Dendritic cell treated with granulocyte-macrophage colony-stimulating factor and Interleukin-4, amounts not matched to agents 40 ng/mL and 50 ng/mL, for 4 days (primary cell): ENCODE data around the gene SLC30A2.

Experiments
- H3K27ac Mint-ChIP-seq: one replicate; pipeline ENCODE4 v1.8.0; 2022; ENCODE audit warnings: mild to moderate bottlenecking, mixed read lengths
- H3K27me3 Mint-ChIP-seq: one replicate; pipeline ENCODE4 v1.8.0; 2022; ENCODE audit warnings: mild to moderate bottlenecking, mixed read lengths
- H3K36me3 Mint-ChIP-seq: one replicate; pipeline ENCODE4 v1.8.0; 2022; ENCODE audit warnings: low read depth, mixed read lengths
- H3K4me1 Mint-ChIP-seq: one replicate; pipeline ENCODE4 v1.8.0; 2022; ENCODE audit warnings: low read depth, mixed read lengths
- H3K4me3 Mint-ChIP-seq: one replicate; pipeline ENCODE4 v1.8.0; 2022; ENCODE audit warnings: mild to moderate bottlenecking, moderate library complexity, mixed read lengths
- H3K9me3 Mint-ChIP-seq: one replicate; pipeline ENCODE4 v1.8.0; 2022; ENCODE audit warnings: mixed read lengths
- intact Hi-C: fragments of 100-400 bp; cut with micrococcal nuclease; formaldehyde crosslinking; loops from one replicate; pipeline ENCODE4 v1.15.0; 2022

Gene SLC30A2

DNA sequence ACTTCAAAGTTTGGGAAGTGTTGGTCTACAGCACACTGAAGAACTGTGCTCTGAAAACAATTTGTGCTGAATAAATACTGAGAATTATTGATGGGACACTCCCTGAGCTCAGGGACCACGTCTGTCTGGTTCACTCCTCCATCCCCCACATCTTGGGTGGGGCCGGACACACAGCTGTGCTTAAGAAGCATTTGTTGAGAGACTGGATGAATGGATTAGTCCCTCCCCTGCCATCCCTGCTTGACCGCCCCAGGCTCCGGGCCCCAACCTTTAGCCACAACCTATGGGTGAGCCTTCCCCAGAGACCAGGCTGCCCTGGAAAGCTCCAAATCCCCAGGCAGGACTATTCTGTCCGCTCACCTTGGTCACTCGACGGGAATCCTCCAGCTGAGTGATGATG is 14.0 kb upstream of the SLC30A2 start:
- no peaks in the 10 kb centered on the region for H3K36me3 Mint-ChIP-seq
- intact Hi-C loops, result no loop called here
- no peaks in the 10 kb centered on the region for H3K4me1 Mint-ChIP-seq
- peaks cover 38% of the 10 kb centered on the region for H3K27me3 Mint-ChIP-seq
- H3K9me3 Mint-ChIP-seq, result no peaks in the 10 kb centered on the region
- no peak overlapping the region for H3K27ac Mint-ChIP-seq
- no peak overlapping the region for H3K4me3 Mint-ChIP-seq

DNA sequence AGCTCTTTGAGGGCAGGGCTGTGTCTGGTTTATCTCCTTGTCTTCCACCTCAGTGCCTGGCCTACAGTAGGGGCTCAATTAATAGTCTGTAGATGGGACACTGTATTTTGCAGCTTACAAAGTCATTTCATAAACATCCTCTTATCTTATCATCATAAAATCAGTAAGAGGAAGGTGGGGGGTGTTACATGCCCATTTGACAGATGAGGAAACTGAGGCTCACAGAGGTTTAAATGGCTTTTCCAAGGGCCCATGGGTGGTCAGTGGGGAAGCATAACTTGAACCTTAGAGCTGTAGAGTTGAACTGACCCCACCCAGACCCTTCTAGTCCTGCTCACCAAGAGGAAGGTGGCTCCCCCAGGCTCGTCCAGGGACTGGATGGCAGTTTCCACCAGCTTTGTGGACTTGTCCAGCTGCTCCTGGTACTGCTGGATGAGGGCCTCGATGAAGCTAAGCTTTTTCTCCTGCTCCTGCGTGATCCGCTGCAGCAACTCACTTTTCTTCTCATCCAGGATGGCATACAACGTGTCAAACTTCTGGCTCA is 12.2 kb upstream of the SLC30A2 start:
- peaks cover 11% of the 10 kb centered on the region for H3K4me1 Mint-ChIP-seq
- peaks cover 40% of the 10 kb centered on the region for H3K27me3 Mint-ChIP-seq
- H3K9me3 Mint-ChIP-seq, result no peaks in the 10 kb centered on the region
- intact Hi-C loops, result no loop called here
- no peak overlapping the region for H3K27ac Mint-ChIP-seq
- H3K36me3 Mint-ChIP-seq, result no peaks in the 10 kb centered on the region
- H3K4me3 Mint-ChIP-seq, result no peak overlapping the region

DNA sequence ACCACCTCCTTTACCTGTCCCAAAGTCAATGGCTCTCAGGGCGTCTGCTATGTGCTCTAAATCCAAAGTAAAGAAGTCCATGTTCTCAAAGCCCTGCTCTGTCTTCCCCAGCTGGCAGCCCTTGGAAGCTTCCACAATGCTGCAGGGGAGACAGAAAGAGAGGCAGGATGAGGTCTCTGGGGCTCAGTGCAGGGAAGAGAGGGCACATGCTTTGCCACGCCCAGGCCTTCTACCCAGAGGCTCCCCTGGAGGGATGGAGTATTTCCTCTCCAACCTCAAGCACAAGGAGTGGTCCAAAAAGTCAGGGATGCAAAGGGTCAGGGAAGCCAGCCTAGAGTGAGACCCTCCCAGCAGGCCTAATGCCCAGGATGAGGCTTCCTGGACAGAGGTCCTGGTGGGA is 11.3 kb upstream of the SLC30A2 start:
- Mint-ChIP-seq H3K27me3 (peaks cover 40% of the 10 kb centered on the region), H3K4me1 (peaks cover 11% of the 10 kb centered on the region), H3K9me3 (no peaks in the 10 kb centered on the region), H3K36me3 (no peaks in the 10 kb centered on the region), H3K4me3 (no peak overlapping the region), H3K27ac (no peak overlapping the region)
- intact Hi-C loops, result no loop called here

DNA sequence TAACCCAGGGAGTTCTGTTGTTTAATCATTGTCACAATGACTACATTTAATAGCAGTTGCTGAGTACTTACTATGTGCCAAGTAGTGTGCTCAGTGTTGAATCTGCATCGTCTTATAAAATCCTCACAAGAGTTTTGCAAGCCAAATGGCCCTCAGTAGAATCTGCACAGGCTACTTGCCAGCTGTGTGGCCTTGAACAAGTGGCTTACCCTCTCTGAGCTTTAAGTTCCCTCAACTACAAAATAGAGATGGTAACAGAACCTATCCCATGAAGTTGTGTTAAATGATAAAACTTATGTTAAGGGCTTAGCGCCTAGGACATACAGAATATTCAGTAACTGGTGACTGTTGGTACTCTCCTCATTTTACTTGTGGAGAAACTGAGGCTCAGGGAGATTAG is 9.1 kb upstream of the SLC30A2 start:
- peaks cover 53% of the 10 kb centered on the region for H3K27me3 Mint-ChIP-seq
- intact Hi-C loops, result no loop called here
- H3K36me3 Mint-ChIP-seq, result no peaks in the 10 kb centered on the region
- H3K4me1 Mint-ChIP-seq, result peaks cover 14% of the 10 kb centered on the region
- no peak overlapping the region for H3K27ac Mint-ChIP-seq
- H3K4me3 Mint-ChIP-seq, result no peak overlapping the region
- no peaks in the 10 kb centered on the region for H3K9me3 Mint-ChIP-seq

DNA sequence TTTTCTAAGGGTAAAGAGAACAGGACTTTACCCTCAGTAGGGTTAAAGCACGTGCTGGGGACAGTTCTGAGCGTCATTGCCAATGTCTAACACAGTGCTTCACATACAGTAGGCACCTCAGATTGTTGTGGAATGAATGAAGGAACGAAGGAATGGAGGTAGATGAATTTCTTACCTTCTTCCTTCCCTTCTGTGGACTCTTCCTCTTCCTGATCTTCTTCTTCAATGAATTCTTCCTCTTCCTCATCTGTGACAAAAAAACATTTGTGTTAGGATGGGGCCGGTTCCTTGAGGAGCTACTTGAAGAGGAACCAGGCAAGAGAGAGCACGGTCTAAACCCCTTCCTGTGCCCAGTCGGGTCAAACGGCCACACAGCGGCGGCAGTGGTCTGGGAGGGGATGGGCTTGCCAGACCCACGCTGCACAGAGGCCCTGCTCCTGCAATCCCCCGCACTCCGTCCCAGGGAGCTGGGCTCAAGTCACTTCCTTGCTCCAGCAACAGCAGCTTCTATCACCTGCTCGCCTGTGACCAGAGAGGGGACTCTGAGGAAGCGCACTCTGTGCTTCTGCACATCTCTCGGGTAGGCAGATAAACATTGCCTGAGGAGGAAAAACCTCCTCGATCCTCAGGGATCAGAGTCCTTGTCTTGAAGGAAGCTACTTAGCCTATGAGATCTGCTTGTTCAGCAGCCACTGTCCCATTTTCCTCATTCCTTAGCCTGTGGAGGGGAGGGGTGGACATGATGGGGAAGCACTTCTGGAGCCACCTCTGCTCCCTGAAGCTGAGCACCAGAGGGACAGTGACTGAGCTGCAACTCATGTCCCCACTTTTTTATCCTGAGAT is 8.0 kb upstream of the SLC30A2 start:
- intact Hi-C loops, result no loop called here
- Mint-ChIP-seq H3K9me3 (no peaks in the 10 kb centered on the region), H3K27me3 (peaks cover 53% of the 10 kb centered on the region), H3K4me1 (peaks cover 18% of the 10 kb centered on the region), H3K36me3 (no peaks in the 10 kb centered on the region), H3K27ac (no peak overlapping the region), H3K4me3 (no peak overlapping the region)

DNA sequence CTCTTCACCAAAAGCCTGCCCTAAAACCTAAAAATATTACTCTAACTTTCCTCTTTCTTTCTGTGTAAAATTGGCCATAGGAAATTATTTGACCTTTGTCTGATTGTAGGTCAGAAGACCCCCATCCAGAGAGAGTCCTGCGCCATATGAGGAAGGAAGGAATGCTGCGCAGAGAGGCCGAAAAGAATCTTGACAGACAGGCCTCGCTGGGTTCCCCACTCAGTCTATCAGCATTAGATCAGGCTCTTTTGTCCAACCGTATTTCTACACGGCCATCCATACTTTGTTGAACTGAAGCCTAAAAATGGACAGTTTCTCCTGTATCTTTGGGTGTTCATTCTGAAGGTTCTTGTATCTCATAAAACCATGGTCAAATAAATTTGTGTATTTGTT is 4.3 kb upstream of the SLC30A2 start:
- intact Hi-C loops, result no loop called here
- Mint-ChIP-seq H3K4me3 (no peak overlapping the region), H3K4me1 (peaks cover 26% of the 10 kb centered on the region), H3K36me3 (no peaks in the 10 kb centered on the region), H3K27ac (no peak overlapping the region), H3K9me3 (no peaks in the 10 kb centered on the region), H3K27me3 (peaks cover 65% of the 10 kb centered on the region)

DNA sequence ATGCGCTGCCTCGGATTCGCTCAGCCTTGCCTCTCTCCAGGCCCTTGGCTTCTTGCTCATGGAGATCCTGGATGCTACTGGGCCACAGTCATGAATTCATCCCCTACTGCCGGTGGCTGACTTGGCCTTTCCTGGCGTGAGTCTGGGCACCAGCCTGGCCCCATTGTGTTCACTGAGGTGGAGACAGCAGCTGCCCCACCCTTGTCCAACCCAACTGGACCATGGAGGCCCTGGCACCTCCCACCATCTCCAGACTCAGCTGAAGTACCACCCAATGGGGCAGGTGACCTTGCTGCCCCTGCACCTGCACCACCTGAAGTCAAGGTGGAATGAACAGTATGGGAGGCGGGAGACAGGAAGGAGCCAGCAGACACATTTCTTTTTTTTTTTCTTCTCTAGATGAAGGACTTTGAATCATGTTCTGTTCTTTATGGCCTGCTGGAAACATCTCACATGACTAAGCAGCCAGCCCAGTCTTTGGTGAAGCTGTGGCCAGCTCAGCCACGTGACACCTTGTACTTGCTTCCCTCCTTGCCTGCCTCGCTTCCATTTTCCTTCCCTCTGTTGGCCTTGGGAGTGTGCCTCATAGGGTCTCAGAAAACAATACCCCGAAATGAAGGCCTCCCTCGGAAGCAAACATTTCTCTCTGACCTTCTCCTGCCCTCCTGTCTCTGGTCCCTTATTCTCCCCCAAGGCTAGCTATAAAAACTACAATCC is 3.8 kb upstream of the SLC30A2 start:
- intact Hi-C loops, result no loop called here
- Mint-ChIP-seq H3K9me3 (no peaks in the 10 kb centered on the region), H3K36me3 (no peaks in the 10 kb centered on the region), H3K4me3 (no peak overlapping the region), H3K4me1 (peaks cover 26% of the 10 kb centered on the region), H3K27me3 (peaks cover 70% of the 10 kb centered on the region), H3K27ac (no peak overlapping the region)

DNA sequence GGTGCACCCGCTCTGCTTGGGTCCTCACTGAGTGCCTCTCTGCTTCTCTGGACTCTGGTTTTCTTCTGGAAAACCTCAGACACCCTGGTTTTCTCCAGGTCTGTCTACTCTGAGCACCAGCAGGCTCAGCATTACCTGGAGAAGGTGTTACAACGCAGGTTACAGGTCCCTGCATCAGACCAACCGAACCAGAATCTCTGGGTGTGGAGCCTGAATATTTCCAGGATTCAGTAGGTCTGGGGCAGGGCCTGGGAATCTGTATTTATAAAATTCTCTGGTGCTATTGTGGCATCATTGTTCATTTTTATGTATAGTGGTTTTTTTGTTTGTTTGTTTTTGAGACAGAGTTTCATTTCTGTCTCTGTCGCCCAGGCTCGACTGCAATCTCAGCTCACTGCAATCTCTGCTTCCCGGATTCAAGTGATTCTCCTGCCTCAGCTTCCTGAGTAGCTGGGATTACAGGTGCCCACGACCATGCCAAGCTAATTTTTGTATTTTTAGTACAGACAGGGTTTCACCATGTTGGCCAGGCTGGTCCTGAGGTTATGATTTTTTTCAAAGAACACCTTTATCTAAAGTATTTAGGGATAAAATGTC is 1.5 kb upstream of the SLC30A2 start:
- Mint-ChIP-seq H3K36me3 (no peaks in the 10 kb centered on the region), H3K4me1 (peaks cover 14% of the 10 kb centered on the region), H3K27ac (no peak overlapping the region), H3K4me3 (no peak overlapping the region), H3K9me3 (no peaks in the 10 kb centered on the region), H3K27me3 (peaks cover 83% of the 10 kb centered on the region)
- intact Hi-C loops, result no loop called here

DNA sequence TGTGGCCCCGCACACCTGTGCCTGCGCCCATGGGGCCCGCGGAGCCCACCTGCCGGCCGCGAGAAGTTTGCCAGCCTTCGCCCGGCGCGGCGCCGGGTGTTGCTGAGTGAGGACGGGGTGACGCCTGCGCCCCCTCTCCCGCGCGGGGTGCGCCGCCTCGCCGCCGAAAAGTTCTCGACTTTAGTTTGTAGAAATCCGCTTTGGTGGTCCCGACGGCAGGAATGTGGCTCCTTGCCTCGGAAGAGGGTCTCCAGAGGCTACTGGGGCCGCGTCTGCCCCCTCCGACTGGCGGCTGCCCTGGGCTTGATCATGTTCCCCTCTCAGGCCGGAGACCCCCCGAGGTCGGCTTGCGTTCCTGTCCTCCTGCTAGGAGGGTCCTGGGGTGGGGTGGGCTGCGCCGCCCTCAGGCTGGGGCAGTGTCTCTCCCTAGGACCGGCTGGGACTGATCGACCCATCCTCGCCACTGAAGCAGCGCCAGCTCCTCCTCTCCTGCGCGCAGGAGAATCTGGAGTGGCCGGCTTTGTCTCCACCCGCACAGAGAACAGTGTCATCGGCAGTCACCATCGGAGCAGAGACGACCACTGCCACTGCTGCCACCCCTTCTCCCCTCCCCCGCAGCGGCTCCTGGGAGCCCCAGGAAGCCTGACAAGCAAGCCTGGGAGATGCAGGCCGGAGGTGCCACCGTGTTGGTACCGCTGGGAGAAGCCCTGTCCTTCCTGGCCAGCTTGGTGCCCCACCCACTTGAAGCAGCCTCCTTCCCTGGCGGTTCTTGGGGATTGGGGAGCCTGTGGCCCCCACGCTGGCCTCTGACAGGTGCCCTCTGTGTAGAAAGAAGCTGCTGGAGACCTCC is 553 bp upstream of the SLC30A2 start:
- Mint-ChIP-seq H3K4me3 (no peak overlapping the region), H3K4me1 (peaks cover 14% of the 10 kb centered on the region), H3K27me3 (peaks cover 84% of the 10 kb centered on the region), H3K9me3 (no peaks in the 10 kb centered on the region), H3K27ac (no peak overlapping the region), H3K36me3 (no peaks in the 10 kb centered on the region)
- intact Hi-C loops, result no loop called here

DNA sequence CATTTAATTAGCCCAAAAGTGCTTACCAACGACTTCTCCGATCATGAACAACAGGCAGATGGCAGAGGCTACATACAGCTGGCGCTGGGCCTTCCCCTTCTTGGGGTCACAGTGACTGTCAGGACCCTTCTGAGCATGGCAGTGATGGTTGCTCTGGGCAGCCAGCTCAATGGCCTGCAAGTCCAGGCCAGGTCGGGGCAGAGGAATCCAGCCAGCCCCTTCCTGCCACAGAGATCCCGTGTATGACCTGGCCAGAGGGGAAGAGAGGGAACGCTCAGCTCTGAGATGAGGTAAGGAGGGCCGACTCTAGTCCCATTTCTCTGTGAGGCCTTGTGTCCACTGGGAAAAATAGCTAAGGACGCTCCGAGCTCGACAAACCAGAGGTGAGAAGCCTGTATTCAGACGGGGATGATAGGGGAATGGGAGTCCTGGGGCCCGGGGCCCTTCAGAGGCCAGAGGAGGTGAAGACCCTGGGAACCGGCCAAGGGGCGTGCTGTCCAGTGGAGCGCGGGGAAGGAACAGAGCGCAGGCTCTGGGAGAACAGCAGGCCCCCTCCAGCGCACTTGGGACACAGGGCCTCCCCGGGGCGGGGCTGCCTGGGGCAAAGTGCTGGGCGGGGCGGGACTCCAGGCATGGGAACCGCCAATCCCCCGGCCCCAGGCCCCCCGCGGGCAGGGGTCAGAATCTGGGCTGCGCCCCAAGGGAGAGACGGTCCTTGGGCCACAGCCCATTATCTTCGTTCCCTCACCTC is 772 bp downstream of the SLC30A2 start:
- Mint-ChIP-seq H3K4me3 (no peak overlapping the region), H3K9me3 (no peaks in the 10 kb centered on the region), H3K27me3 (peaks cover 78% of the 10 kb centered on the region), H3K36me3 (no peaks in the 10 kb centered on the region), H3K27ac (no peak overlapping the region), H3K4me1 (peaks cover 13% of the 10 kb centered on the region)
- intact Hi-C loops, result no loop called here

DNA sequence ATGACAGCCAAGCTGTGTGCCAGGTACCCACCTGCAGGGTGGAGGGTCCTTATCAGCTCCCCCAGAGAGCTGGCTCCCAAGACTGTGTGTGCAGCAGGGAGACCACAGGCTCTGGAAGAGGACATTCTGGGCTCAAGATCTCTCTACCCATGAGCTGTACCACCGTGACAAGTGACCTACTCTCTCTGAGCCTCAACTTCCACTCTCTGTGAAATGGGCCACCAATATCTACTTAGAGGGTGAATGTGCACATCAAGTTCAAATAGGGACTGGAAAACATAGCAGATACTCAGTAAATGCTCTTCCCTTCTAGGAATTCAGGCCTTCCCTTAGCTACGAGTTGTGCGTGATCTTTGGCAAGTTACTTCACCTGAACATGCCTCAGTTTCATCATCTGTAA is 1.5 kb downstream of the SLC30A2 start:
- intact Hi-C loops, result no loop called here
- H3K36me3 Mint-ChIP-seq, result no peaks in the 10 kb centered on the region
- no peak overlapping the region for H3K27ac Mint-ChIP-seq
- peaks cover 8% of the 10 kb centered on the region for H3K4me1 Mint-ChIP-seq
- H3K4me3 Mint-ChIP-seq, result no peak overlapping the region
- H3K9me3 Mint-ChIP-seq, result no peaks in the 10 kb centered on the region
- peaks cover 79% of the 10 kb centered on the region for H3K27me3 Mint-ChIP-seq

DNA sequence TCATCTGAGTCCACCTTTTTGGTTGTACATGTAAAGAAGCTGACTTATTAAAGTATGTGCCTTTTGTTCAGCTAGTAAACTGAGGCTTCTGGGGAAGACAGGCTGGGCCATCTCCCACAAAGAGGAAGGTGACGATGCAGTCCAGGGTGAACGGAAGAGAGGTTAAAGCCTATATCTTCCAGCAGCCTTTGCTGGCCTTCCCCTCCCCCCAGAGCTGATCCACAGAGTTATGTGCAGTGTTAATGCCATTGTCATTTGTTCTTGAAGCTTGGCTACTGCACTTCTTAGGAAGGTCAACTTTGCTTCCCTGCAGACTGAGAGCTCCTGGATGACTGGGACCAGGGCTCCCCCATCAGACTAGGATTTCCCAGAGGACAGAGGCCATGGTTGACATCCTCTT is 2.2 kb downstream of the SLC30A2 start:
- Mint-ChIP-seq H3K4me3 (no peak overlapping the region), H3K4me1 (peaks cover 8% of the 10 kb centered on the region), H3K9me3 (no peaks in the 10 kb centered on the region), H3K36me3 (no peaks in the 10 kb centered on the region), H3K27ac (no peak overlapping the region), H3K27me3 (peaks cover 77% of the 10 kb centered on the region)
- intact Hi-C loops, result no loop called here

DNA sequence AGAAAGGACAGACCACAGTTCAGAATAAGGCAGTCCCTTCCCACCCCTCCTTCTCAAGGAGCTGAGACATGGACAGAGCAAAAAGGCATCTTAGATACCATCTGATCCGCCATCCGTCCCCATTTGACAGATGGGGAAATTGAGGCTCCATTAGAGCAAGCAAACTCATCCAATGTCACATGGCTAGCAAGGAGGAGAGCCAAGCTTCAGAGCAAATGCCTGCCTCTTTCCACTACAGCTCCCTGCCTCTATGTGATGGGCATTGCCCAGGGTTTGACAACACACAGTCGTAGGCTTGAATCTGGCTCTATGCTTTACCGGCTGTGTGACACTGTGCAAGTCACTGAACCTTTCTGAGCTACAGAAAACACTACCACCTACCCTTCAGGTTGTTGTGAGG is 3.9 kb downstream of the SLC30A2 start:
- intact Hi-C loops, result no loop called here
- H3K36me3 Mint-ChIP-seq, result no peaks in the 10 kb centered on the region
- no peaks in the 10 kb centered on the region for H3K9me3 Mint-ChIP-seq
- no peak overlapping the region for H3K27ac Mint-ChIP-seq
- H3K4me3 Mint-ChIP-seq, result no peak overlapping the region
- H3K27me3 Mint-ChIP-seq, result peaks cover 73% of the 10 kb centered on the region
- peaks cover 8% of the 10 kb centered on the region for H3K4me1 Mint-ChIP-seq
